IMR-90 (cell line): ENCODE data around the gene WNT2B. TPM values are rescaled to one million over a fixed set of nuclear protein-coding genes. Genes with fewer than 3 reads are reported as not detected.

Experiments used
- ATAC-seq: fragments of 200-7000 bp; cut with Tn5 transposase; 2 replicates; pipeline ENCODE4 v1.9.1; 2020; ENCODE audit warnings: low read depth, mild to moderate bottlenecking, moderate library complexity
- BruUV-seq: library from RNA; stranded (reverse); fragments of 400-500 nt; replicated peaks from 2 replicates; lab custom pipeline; 2021; lab: Mats Ljungman, UMichigan
- CTCF ChIA-PET: fragments of 300-600 bp; formaldehyde crosslinking; extraction: SDS; loops from one replicate; lab custom pipeline; 2021; ENCODE audit warnings: antibody characterized with exemption; lab: Yijun Ruan, JAX
- POLR2A ChIA-PET: fragments of 300-600 bp; sonication (Branson Sonifier 250); formaldehyde crosslinking; loops from one replicate; lab custom pipeline; 2022; ENCODE audit warnings: antibody characterized with exemption; ENCODE audit not compliant: unreplicated experiment; lab: Charles Lee
- DNase-seq: peaks from one replicate; pipeline ENCODE4 v3.0.0; 2013
- H2AFZ ChIP-seq: replicated peaks from 2 replicates; pipeline ENCODE3; 2013; ENCODE audit warnings: low read length, mild to moderate bottlenecking; ENCODE audit not compliant: poor library complexity
- H2AK5ac ChIP-seq: 2 replicates; pipeline ENCODE4 v1.6.1; 2013; ENCODE audit warnings: low read depth, low read length, inconsistent platforms
- H2AK9ac ChIP-seq: replicated peaks from 2 replicates; pipeline ENCODE3; 2013; ENCODE audit warnings: mild to moderate bottlenecking, low read depth, low read length, moderate library complexity; ENCODE audit not compliant: poor library complexity
- H2BK120ac ChIP-seq: 2 replicates; pipeline ENCODE4 v1.6.1; 2013; ENCODE audit warnings: low read depth, low read length, inconsistent platforms
- H2BK15ac ChIP-seq: 3 replicates; pipeline ENCODE4 v1.6.1; 2013; ENCODE audit warnings: low read depth, low read length, inconsistent platforms
- H2BK20ac ChIP-seq: 2 replicates; pipeline ENCODE4 v1.6.1; 2013; ENCODE audit warnings: low read depth, mild to moderate bottlenecking, inconsistent platforms, low read length, moderate library complexity
- H2BK5ac ChIP-seq: 2 replicates; pipeline ENCODE4 v1.6.1; 2013; ENCODE audit warnings: mild to moderate bottlenecking, low read depth, low read length, inconsistent platforms; ENCODE audit not compliant: poor library complexity, severe bottlenecking
- H3K14ac ChIP-seq: replicated peaks from 2 replicates; pipeline ENCODE4 v1.6.1; 2013; ENCODE audit warnings: low read depth, low read length, inconsistent platforms
- H3K18ac ChIP-seq: 2 replicates; pipeline ENCODE4 v1.6.1; 2013; ENCODE audit warnings: low read depth, low read length, control low read depth
- H3K23ac ChIP-seq: 2 replicates; pipeline ENCODE4 v1.6.1; 2013; ENCODE audit warnings: low read depth, low read length, inconsistent platforms
- H3K27ac ChIP-seq: 2 replicates; pipeline ENCODE4 v1.5.1; 2013; ENCODE audit warnings: mild to moderate bottlenecking, control low read depth, low read length; ENCODE audit not compliant: insufficient read depth
- H3K27me3 ChIP-seq: 2 replicates; pipeline ENCODE4 v1.6.1; 2013; ENCODE audit warnings: low read length; ENCODE audit not compliant: control insufficient read depth, insufficient read depth
- H3K36me3 ChIP-seq: 2 replicates; pipeline ENCODE4 v1.6.1; 2013; ENCODE audit warnings: low read length, mixed read lengths; ENCODE audit not compliant: control insufficient read depth, insufficient read depth
- H3K4ac ChIP-seq: 2 replicates; pipeline ENCODE4 v1.6.1; 2013; ENCODE audit warnings: low read depth, low read length, inconsistent platforms
- H3K4me1 ChIP-seq: 2 replicates; pipeline ENCODE4 v1.6.1; 2013; ENCODE audit warnings: low read length, mixed read lengths; ENCODE audit not compliant: control insufficient read depth, insufficient read depth
- H3K4me2 ChIP-seq: 2 replicates; pipeline ENCODE4 v1.6.1; 2013; ENCODE audit warnings: low read depth, mild to moderate bottlenecking, control low read depth, low read length, moderate library complexity
- H3K4me3 ChIP-seq: 2 replicates; pipeline ENCODE4 v1.5.1; 2013; ENCODE audit warnings: low read depth, mild to moderate bottlenecking, control low read depth, low read length, moderate library complexity; ENCODE audit not compliant: insufficient read depth
- H3K56ac ChIP-seq: 2 replicates; pipeline ENCODE4 v1.6.1; 2013; ENCODE audit warnings: low read length, inconsistent platforms; ENCODE audit not compliant: insufficient read depth; ENCODE audit errors: extremely low read depth
- H3K79me1 ChIP-seq, 2 experiments: 2 replicates each; pipeline ENCODE4 v1.6.1; 2013; ENCODE audit warnings: low read length in 2 of 2, inconsistent platforms in 1 of 2, low read depth in 1 of 2
- H3K9ac ChIP-seq: 2 replicates; pipeline ENCODE4 v1.6.1; 2013; ENCODE audit warnings: low read depth, low read length, control low read depth
- H3K9me1 ChIP-seq: 2 replicates; pipeline ENCODE4 v1.6.1; 2013; ENCODE audit warnings: low read length, inconsistent platforms; ENCODE audit not compliant: insufficient read depth
- H3K9me3 ChIP-seq: 2 replicates; pipeline ENCODE4 v1.6.1; 2013; ENCODE audit warnings: low read length; ENCODE audit not compliant: control insufficient read depth, insufficient read depth
- H4K20me1 ChIP-seq: 2 replicates; pipeline ENCODE4 v1.6.1; 2013; ENCODE audit warnings: low read length, inconsistent platforms; ENCODE audit not compliant: insufficient read depth
- H4K5ac ChIP-seq: 2 replicates; pipeline ENCODE4 v1.6.1; 2013; ENCODE audit warnings: mild to moderate bottlenecking, low read depth, low read length, control low read depth
- H4K8ac ChIP-seq, 2 experiments: 2 replicates each; pipeline ENCODE4 v1.6.1; 2013; ENCODE audit warnings: low read depth in 2 of 2, low read length in 2 of 2, control low read depth in 1 of 2, inconsistent platforms in 1 of 2
- H4K91ac ChIP-seq: 2 replicates; pipeline ENCODE4 v1.6.1; 2013; ENCODE audit warnings: low read depth, low read length, inconsistent platforms; ENCODE audit not compliant: insufficient read depth
- BHLHE40 ChIP-seq: fragments of 150-350 bp; IDR thresholded peaks from 2 replicates; pipeline ENCODE4 v1.6.1; 2016; ENCODE audit warnings: mild to moderate bottlenecking, low read depth, low read length
- CEBPB ChIP-seq: IDR thresholded peaks from 2 replicates; pipeline ENCODE4 v1.6.1; 2012; ENCODE audit warnings: low read depth, low read length, improper control_type of control experiment
- CHD1 ChIP-seq: IDR thresholded peaks from 2 replicates; pipeline ENCODE4 v1.6.1; 2012; ENCODE audit warnings: low read depth, low read length, improper control_type of control experiment
- FOS ChIP-seq: fragments of 150-350 bp; IDR thresholded peaks from 2 replicates; pipeline ENCODE4 v1.6.1; 2016; ENCODE audit warnings: low read depth, low read length
- MAFK ChIP-seq: IDR thresholded peaks from 2 replicates; pipeline ENCODE4 v1.6.1; 2012; ENCODE audit warnings: low read depth, low read length, improper control_type of control experiment
- MAZ ChIP-seq: IDR thresholded peaks from 2 replicates; pipeline ENCODE4 v1.6.1; 2012; ENCODE audit warnings: low read depth, mild to moderate bottlenecking, low read length, improper control_type of control experiment, moderate library complexity, borderline replicate concordance
- MXI1 ChIP-seq: IDR thresholded peaks from 2 replicates; pipeline ENCODE4 v1.6.1; 2012; ENCODE audit warnings: low read depth, mild to moderate bottlenecking, low read length, moderate library complexity, borderline replicate concordance
- POLR2A ChIP-seq: IDR thresholded peaks from 2 replicates; pipeline ENCODE4 v1.6.1; 2012; ENCODE audit warnings: mild to moderate bottlenecking, low read depth, low read length
- RAD21 ChIP-seq: IDR thresholded peaks from 2 replicates; pipeline ENCODE4 v1.6.1; 2012; ENCODE audit warnings: low read length, improper control_type of control experiment
- RCOR1 ChIP-seq: IDR thresholded peaks from 2 replicates; pipeline ENCODE4 v1.6.1; 2012; ENCODE audit warnings: mild to moderate bottlenecking, low read length, improper control_type of control experiment; ENCODE audit not compliant: insufficient replicate concordance
- RFX5 ChIP-seq: IDR thresholded peaks from 2 replicates; pipeline ENCODE4 v1.8.0; 2012; ENCODE audit warnings: low read depth, mild to moderate bottlenecking, low read length, moderate library complexity
- SMC3 ChIP-seq: fragments of 150-350 bp; IDR thresholded peaks from 2 replicates; pipeline ENCODE4 v1.6.1; 2016; ENCODE audit warnings: low read depth, mild to moderate bottlenecking, antibody characterized with exemption, low read length, moderate library complexity
- WGBS, 2 experiments: methylation state at CpG; one replicate each; pipeline versions ENCODE4 v1.1.5 to v1.1.7; 2013; ENCODE audit warnings: missing lambda C conversion rate in 2 of 2; ENCODE audit not compliant: insufficient read length in 1 of 2; ENCODE audit errors: extremely low coverage in 2 of 2; 5-methylcytosine and 5-hydroxymethylcytosine counted together
- dilution Hi-C: fragments of 300-500 bp; cut with HindIII; formaldehyde crosslinking; loops from one replicate; pipeline ENCODE4 v1.14.3; 2018; ENCODE audit warnings: low sequenced_read_pairs; ENCODE audit not compliant: unreplicated experiment
- in situ Hi-C: fragments of 300-500 bp; cut with MboI; formaldehyde crosslinking; loops from 3 replicates; pipeline ENCODE4 v1.14.3; 2019; ENCODE audit warnings: low sequenced_read_pairs, inconsistent platforms, mixed read lengths
- intact Hi-C: fragments of 100-400 bp; cut with micrococcal nuclease; formaldehyde crosslinking; loops from 2 replicates; pipeline ENCODE4 v1.10.0; 2022
- polyA plus RNA-seq, 3 experiments: library from polyadenylated mRNA; depleted of rRNA; stranded (reverse); fragments of >200 nt; gene quantifications; 2 replicates each; pipeline ENCODE4 v1.2.3, GENCODE V29; 2012; ENCODE audit warnings: low replicate concordance in 1 of 3
- total RNA-seq: library from RNA; depleted of rRNA; stranded (reverse); fragments of >200 nt; gene quantifications from 2 replicates; pipeline ENCODE4 v1.2.3, GENCODE V29; 2012
- TF ChIP-seq, protein P1 (sequence below): fragments of 150-350 bp; IDR thresholded peaks from 2 replicates; pipeline ENCODE4 v1.6.1; 2016; ENCODE audit warnings: low read depth, mild to moderate bottlenecking, low read length, moderate library complexity, borderline replicate concordance
- TF ChIP-seq, protein P2 (sequence below): conservative IDR thresholded peaks from 2 replicates; pipeline ENCODE4 v1.5.1; 2012; ENCODE audit warnings: mild to moderate bottlenecking, low read depth, low read length, improper control_type of control experiment

Gene WNT2B
- total and polyA plus RNA-seq, 2 of the 4 experiments (the other 2 are of a cell fraction) = 0.50 to 0.54 TPM

DNA sequence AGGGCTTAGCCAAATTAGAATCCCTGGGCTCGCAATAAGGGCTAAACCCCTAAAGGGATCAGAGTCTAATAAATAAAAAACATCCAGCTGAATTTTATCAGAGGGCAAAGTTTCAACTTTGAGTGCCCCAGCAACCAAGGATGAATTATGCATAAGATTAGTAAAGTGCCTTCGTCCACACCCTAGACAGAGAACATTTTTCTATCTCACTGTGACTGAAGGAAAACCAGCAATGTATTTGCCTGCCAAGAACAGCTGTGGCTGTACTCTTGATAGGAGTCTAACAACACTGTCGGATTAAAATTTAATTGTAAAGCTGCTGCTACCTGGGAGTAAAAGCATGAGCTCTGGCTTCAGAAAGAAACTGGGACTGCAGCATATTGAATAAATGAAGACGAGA, 23.3 kb downstream of the WNT2B start:
- Histone ChIP-seq H3K9me1 (peaks cover 8% of the 10 kb centered on the region), H3K23ac (peak overlapping the region; percentile 3; the same call in 1 of the 2 replicates), H4K20me1 (no peaks in the 10 kb centered on the region), H3K27ac (0 out of 2 replicates have a peak overlapping the region, but pooled peaks have one; percentile 30), H2BK5ac (peak overlapping the region; percentile 79), H2AFZ (no peak overlapping the region), H3K9me3 (no peaks in the 10 kb centered on the region), H3K4me1 (peaks cover 20% of the 10 kb centered on the region), H3K9ac (no peak overlapping the region), H4K91ac (peak overlapping the region; percentile 1), H3K18ac (peak overlapping the region; percentile 82), H2AK5ac (peak overlapping the region; percentile 3; the same call in 1 of the 2 replicates), H2BK15ac (0 out of 3 replicates have a peak overlapping the region, but pooled peaks have one; percentile 6), H2BK120ac (peak overlapping the region; percentile 17; the same call in 1 of the 2 replicates), H3K56ac (no peak overlapping the region), H3K14ac (no peak overlapping the region), H3K4me2 (no peak overlapping the region), H4K8ac (peak overlapping the region in 1 of 2 experiments; percentile 16; a peak in 1 of 4 replicates), H4K5ac (peak overlapping the region; percentile 86; the same call in 1 of the 2 replicates), H3K79me1 (peaks cover 0 to 3% of the 10 kb centered on the region in 2 experiments; a peak in 1 of 4 replicates), H2BK20ac (peak overlapping the region; percentile 2; the same call in 1 of the 2 replicates), H2AK9ac (no peak overlapping the region), H3K36me3 (0 out of 2 replicates have a peak, but pooled peaks cover 2% of the 10 kb centered on the region), H3K4me3 (no peak overlapping the region), H3K27me3 (no peaks in the 10 kb centered on the region), H3K4ac (peak overlapping the region; percentile 2; the same call in 1 of the 2 replicates)
- TF ChIP-seq CEBPB (no peak), CHD1 (no peak), RCOR1 (no peak), SMC3 (no peak), BHLHE40 (no peak), FOS (no peak), MXI1 (no peak), RFX5 (no peak), RAD21 (no peak), POLR2A (no peak), MAZ (no peak), MAFK (no peak)
- TF ChIP-seq, protein P1, sequence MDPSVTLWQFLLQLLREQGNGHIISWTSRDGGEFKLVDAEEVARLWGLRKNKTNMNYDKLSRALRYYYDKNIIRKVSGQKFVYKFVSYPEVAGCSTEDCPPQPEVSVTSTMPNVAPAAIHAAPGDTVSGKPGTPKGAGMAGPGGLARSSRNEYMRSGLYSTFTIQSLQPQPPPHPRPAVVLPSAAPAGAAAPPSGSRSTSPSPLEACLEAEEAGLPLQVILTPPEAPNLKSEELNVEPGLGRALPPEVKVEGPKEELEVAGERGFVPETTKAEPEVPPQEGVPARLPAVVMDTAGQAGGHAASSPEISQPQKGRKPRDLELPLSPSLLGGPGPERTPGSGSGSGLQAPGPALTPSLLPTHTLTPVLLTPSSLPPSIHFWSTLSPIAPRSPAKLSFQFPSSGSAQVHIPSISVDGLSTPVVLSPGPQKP = no peak
- TF ChIP-seq, protein P2, sequence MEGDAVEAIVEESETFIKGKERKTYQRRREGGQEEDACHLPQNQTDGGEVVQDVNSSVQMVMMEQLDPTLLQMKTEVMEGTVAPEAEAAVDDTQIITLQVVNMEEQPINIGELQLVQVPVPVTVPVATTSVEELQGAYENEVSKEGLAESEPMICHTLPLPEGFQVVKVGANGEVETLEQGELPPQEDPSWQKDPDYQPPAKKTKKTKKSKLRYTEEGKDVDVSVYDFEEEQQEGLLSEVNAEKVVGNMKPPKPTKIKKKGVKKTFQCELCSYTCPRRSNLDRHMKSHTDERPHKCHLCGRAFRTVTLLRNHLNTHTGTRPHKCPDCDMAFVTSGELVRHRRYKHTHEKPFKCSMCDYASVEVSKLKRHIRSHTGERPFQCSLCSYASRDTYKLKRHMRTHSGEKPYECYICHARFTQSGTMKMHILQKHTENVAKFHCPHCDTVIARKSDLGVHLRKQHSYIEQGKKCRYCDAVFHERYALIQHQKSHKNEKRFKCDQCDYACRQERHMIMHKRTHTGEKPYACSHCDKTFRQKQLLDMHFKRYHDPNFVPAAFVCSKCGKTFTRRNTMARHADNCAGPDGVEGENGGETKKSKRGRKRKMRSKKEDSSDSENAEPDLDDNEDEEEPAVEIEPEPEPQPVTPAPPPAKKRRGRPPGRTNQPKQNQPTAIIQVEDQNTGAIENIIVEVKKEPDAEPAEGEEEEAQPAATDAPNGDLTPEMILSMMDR = no peak
- 80% methylated on average over 1 of the region's 4 CpGs; no CpG with 5 or more reads in 1 of the 2 experiments for WGBS, 2 experiments
- intact Hi-C loops (no loop called here), in situ Hi-C loops (no loop called here), dilution Hi-C loops (no loop called here)
- no TSS peak for BruUV-seq
- no peak for ATAC-seq
- ChIA-PET CTCF (interaction anchor here (0.9 kb wide), 1 partner anchor 30 kb away, joined by 4 read pairs; no protein-coding TSS in a partner anchor), POLR2A (no interaction called here)
- no peak for DNase-seq
